Astrocyte (in vitro differentiated cells and primary cell): ENCODE measurements around the gene ARHGAP30. TPM values are rescaled to one million over a fixed set of nuclear protein-coding genes. Genes with fewer than 3 reads are reported as not detected.
A peak's percentile ranks its signal among the peaks of the same experiment; 100 is the strongest.

Experiments used
- DNase-seq: peaks from one replicate; pipeline ENCODE4 v3.0.0-alpha.2; 2010; ENCODE audit warnings: low read depth
- FAIRE-seq: peaks from 2 replicates; lab custom pipeline; 2011; peaks lifted over from hg19 to GRCh38; lab: Jason Lieb, UNC
- H2AFZ ChIP-seq: 2 replicates; pipeline ENCODE4 v1.6.0; 2012; ENCODE audit warnings: low read depth, low read length, inconsistent platforms
- H3K27ac ChIP-seq: 2 replicates; pipeline ENCODE4 v1.5.1; 2011; ENCODE audit warnings: low read depth, low read length, inconsistent platforms
- H3K27me3 ChIP-seq: 2 replicates; pipeline ENCODE4 v1.6.0; 2011; ENCODE audit warnings: low read length, inconsistent platforms; ENCODE audit not compliant: insufficient read depth
- H3K36me3 ChIP-seq: 2 replicates; pipeline ENCODE4 v1.5.1; 2011; ENCODE audit warnings: low read length, inconsistent platforms; ENCODE audit not compliant: insufficient read depth
- H3K4me1 ChIP-seq: 2 replicates; pipeline ENCODE4 v1.5.1; 2011; ENCODE audit warnings: low read length, inconsistent platforms; ENCODE audit not compliant: insufficient read depth
- H3K4me2 ChIP-seq: 2 replicates; pipeline ENCODE4 v1.6.0; 2012; ENCODE audit warnings: low read length, inconsistent platforms
- H3K4me3 ChIP-seq: 2 replicates; pipeline ENCODE4 v1.5.1; 2011; ENCODE audit warnings: low read depth, mild to moderate bottlenecking, low read length, inconsistent platforms; ENCODE audit not compliant: insufficient read depth
- H3K79me2 ChIP-seq: 2 replicates; pipeline ENCODE4 v1.6.0; 2012; ENCODE audit warnings: mild to moderate bottlenecking, low read length, inconsistent platforms; ENCODE audit not compliant: insufficient read depth
- H3K9ac ChIP-seq: 2 replicates; pipeline ENCODE4 v1.6.0; 2012; ENCODE audit warnings: mild to moderate bottlenecking, low read length, inconsistent platforms
- H3K9me3 ChIP-seq: 2 replicates; pipeline ENCODE4 v1.5.1; 2012; ENCODE audit warnings: low read depth, mild to moderate bottlenecking, low read length, inconsistent platforms; ENCODE audit not compliant: insufficient read depth
- H4K20me1 ChIP-seq: 2 replicates; pipeline ENCODE4 v1.6.0; 2012; ENCODE audit warnings: low read length, inconsistent platforms; ENCODE audit not compliant: insufficient read depth
- H3K27ac Mint-ChIP-seq: one replicate; pipeline ENCODE4 v1.8.0; 2021; ENCODE audit warnings: mild to moderate bottlenecking, mixed read lengths; ENCODE audit not compliant: unreplicated experiment
- H3K27me3 Mint-ChIP-seq: one replicate; pipeline ENCODE4 v1.8.0; 2021; ENCODE audit warnings: low read depth, mixed read lengths; ENCODE audit not compliant: unreplicated experiment
- H3K36me3 Mint-ChIP-seq: one replicate; pipeline ENCODE4 v1.8.0; 2021; ENCODE audit warnings: low read depth, mixed read lengths; ENCODE audit not compliant: unreplicated experiment
- H3K4me1 Mint-ChIP-seq: one replicate; pipeline ENCODE4 v1.8.0; 2021; ENCODE audit warnings: low read depth, mixed read lengths; ENCODE audit not compliant: unreplicated experiment
- H3K4me3 Mint-ChIP-seq: one replicate; pipeline ENCODE4 v1.8.0; 2021; ENCODE audit warnings: mild to moderate bottlenecking, moderate library complexity, mixed read lengths; ENCODE audit not compliant: unreplicated experiment
- H3K9me3 Mint-ChIP-seq: one replicate; pipeline ENCODE4 v1.8.0; 2021; ENCODE audit warnings: mild to moderate bottlenecking, mixed read lengths; ENCODE audit not compliant: unreplicated experiment
- EZH2 ChIP-seq: IDR thresholded peaks from 2 replicates; pipeline ENCODE4 v1.6.1; 2012; ENCODE audit warnings: mild to moderate bottlenecking, low read length, inconsistent platforms; ENCODE audit not compliant: insufficient read depth
- total RNA-seq: library from RNA; stranded (reverse); gene quantifications from 2 replicates; pipeline ENCODE4 v1.2.1, GENCODE V29; 2021
- TF ChIP-seq, protein P1 (sequence below): IDR thresholded peaks from 2 replicates; pipeline ENCODE4 v1.5.1; 2011; ENCODE audit warnings: low read depth, mild to moderate bottlenecking, inconsistent platforms, low read length, moderate library complexity; ENCODE audit not compliant: insufficient read depth

ARHGAP30 gene
- total RNA-seq, 1 donor from 2014 or later: 0.25 TPM

DNA sequence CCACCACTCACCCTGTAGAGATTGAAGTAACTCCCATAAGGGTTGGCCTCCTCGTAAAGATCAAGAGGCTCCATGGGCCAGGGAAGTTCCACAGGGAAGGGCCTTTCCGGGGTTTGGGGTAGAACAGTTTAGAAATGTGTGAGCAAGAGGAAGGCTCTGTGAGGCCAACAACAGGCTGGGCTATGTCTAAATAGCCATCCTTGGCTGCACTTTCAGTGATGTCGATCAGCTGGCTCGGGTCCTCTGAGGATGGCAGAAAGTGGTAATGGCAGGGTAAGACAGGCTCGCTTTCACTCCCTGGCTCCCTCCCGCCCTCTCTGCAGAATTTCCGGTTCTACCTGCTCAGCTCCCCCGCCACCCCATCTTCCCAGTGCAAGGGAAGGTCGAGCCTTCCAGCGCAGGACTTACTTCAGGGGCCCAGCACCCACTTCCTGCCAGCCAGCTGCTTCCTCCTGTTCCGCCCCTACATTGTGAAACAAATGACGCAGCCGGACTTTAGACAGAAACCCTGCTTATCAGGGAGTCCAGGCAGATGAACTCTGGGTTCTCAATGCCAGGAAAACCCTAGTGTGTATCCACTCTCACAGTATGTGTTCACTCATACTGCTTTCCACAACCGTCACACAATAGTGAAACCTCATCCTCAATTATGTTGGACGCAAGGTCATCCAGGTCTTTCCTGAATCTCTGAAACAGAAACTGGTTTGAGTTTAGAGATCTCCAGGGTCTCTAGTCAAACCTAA, 56.0 kb downstream of the ARHGAP30 start:
- H3K4me3 Mint-ChIP-seq: peak overlapping the region; percentile 9
- no peak overlapping the region for H3K27ac ChIP-seq
- DNase-seq: peak; percentile 46
- TF ChIP-seq, protein P1, sequence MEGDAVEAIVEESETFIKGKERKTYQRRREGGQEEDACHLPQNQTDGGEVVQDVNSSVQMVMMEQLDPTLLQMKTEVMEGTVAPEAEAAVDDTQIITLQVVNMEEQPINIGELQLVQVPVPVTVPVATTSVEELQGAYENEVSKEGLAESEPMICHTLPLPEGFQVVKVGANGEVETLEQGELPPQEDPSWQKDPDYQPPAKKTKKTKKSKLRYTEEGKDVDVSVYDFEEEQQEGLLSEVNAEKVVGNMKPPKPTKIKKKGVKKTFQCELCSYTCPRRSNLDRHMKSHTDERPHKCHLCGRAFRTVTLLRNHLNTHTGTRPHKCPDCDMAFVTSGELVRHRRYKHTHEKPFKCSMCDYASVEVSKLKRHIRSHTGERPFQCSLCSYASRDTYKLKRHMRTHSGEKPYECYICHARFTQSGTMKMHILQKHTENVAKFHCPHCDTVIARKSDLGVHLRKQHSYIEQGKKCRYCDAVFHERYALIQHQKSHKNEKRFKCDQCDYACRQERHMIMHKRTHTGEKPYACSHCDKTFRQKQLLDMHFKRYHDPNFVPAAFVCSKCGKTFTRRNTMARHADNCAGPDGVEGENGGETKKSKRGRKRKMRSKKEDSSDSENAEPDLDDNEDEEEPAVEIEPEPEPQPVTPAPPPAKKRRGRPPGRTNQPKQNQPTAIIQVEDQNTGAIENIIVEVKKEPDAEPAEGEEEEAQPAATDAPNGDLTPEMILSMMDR: no peak
- no peak for TF ChIP-seq EZH2
- no peak for FAIRE-seq
- no peaks in the 10 kb centered on the region for H3K4me1 ChIP-seq
- H3K9ac ChIP-seq: no peak overlapping the region
- H3K36me3 ChIP-seq: no peaks in the 10 kb centered on the region
- H3K27me3 ChIP-seq: peaks cover 5% of the 10 kb centered on the region
- H2AFZ ChIP-seq: peak overlapping the region; percentile 58
- no peaks in the 10 kb centered on the region for H3K27me3 Mint-ChIP-seq
- peaks cover 36% of the 10 kb centered on the region for H3K4me1 Mint-ChIP-seq
- peak overlapping the region; percentile 73 for H3K27ac Mint-ChIP-seq
- H3K79me2 ChIP-seq: no peaks in the 10 kb centered on the region
- peak overlapping the region; percentile 5 for H3K4me2 ChIP-seq
- H3K9me3 Mint-ChIP-seq: no peaks in the 10 kb centered on the region
- H4K20me1 ChIP-seq: no peaks in the 10 kb centered on the region
- no peaks in the 10 kb centered on the region for H3K9me3 ChIP-seq
- H3K36me3 Mint-ChIP-seq: peaks cover 2% of the 10 kb centered on the region
- no peak overlapping the region for H3K4me3 ChIP-seq

DNA sequence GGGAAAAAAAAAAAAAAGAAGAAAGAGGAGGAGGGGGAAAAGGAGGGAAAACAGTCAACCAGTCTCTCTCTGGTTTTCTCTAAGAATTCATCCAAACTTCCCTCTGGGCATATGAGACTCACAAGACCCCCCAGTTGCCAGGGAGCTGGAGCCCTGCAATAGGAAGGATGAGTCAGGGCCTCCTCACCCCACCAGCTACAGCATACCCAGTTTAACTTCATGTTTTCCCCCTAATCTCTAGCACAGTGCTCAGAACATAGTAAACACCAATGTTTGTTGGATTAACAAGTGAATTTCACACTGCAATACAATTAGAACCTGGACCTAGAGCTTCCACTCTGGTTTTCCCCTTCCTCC, 56.6 kb downstream of the ARHGAP30 start:
- H3K27me3 ChIP-seq: no peaks in the 10 kb centered on the region
- no peaks in the 10 kb centered on the region for H3K79me2 ChIP-seq
- H3K9me3 Mint-ChIP-seq: no peaks in the 10 kb centered on the region
- no peaks in the 10 kb centered on the region for H3K36me3 ChIP-seq
- H3K27ac ChIP-seq: no peak overlapping the region
- TF ChIP-seq, protein P1: no peak
- no peak for TF ChIP-seq EZH2
- H2AFZ ChIP-seq: peak overlapping the region; percentile 58
- peak overlapping the region; percentile 5 for H3K4me2 ChIP-seq
- no peak overlapping the region for H3K4me3 Mint-ChIP-seq
- no peak overlapping the region for H3K9ac ChIP-seq
- H3K27ac Mint-ChIP-seq: no peak overlapping the region
- no peak overlapping the region for H3K4me3 ChIP-seq
- H3K36me3 Mint-ChIP-seq: peaks cover 2% of the 10 kb centered on the region
- H3K9me3 ChIP-seq: no peaks in the 10 kb centered on the region
- FAIRE-seq: no peak
- peaks cover 32% of the 10 kb centered on the region for H3K4me1 Mint-ChIP-seq
- H3K4me1 ChIP-seq: no peaks in the 10 kb centered on the region
- H3K27me3 Mint-ChIP-seq: no peaks in the 10 kb centered on the region
- DNase-seq: no peak
- H4K20me1 ChIP-seq: no peaks in the 10 kb centered on the region

DNA sequence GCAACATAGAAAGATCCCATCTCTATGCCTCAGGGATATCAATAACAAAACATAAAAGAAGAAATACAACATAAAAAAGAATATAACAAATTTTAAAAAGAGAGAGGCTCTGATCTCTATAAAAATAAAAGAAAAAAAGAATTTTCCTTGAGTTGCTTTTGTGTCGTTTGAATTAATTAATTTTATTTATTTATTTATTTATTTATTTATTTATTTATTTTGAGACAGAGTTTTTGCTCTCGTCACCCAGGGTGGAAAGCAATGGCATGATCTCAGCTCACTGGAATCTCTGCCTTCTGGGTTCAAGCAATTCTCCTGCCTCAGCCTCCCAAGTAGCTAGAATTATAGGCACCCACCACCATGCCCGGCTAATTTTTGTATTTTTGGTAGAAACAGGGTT, 57.3 kb downstream of the ARHGAP30 start:
- Mint-ChIP-seq H3K4me3 (no peak overlapping the region), H3K27ac (no peak overlapping the region), H3K9me3 (no peaks in the 10 kb centered on the region), H3K4me1 (peaks cover 26% of the 10 kb centered on the region), H3K36me3 (peaks cover 2% of the 10 kb centered on the region), H3K27me3 (no peaks in the 10 kb centered on the region)
- TF ChIP-seq, protein P1: no peak
- TF ChIP-seq EZH2: no peak
- no peak overlapping the region for H2AFZ ChIP-seq
- no peak overlapping the region for H3K27ac ChIP-seq
- H3K4me1 ChIP-seq: no peaks in the 10 kb centered on the region
- no peaks in the 10 kb centered on the region for H3K9me3 ChIP-seq
- no peak overlapping the region for H3K4me3 ChIP-seq
- no peak for FAIRE-seq
- H3K36me3 ChIP-seq: no peaks in the 10 kb centered on the region
- H3K9ac ChIP-seq: no peak overlapping the region
- H3K79me2 ChIP-seq: no peaks in the 10 kb centered on the region
- H4K20me1 ChIP-seq: no peaks in the 10 kb centered on the region
- no peak overlapping the region for H3K4me2 ChIP-seq
- H3K27me3 ChIP-seq: no peaks in the 10 kb centered on the region
- no peak for DNase-seq
